Adrenal gland (tissue), 5 donors: ENCODE measurements around the gene RNF44.

ENCODE experiments used
- CTCF ChIP-seq, 6 experiments: fragments of 450-650 bp in 4 of 6; fragments of 200-600 bp in 2 of 6; sonication (generic) in 1 of 6; IDR thresholded peaks; 1 replicate in 5 of 6; 2 replicates in 1 of 6; pipeline versions ENCODE4 v1.5.1 to v1.8.0; 2016 to 2021; ENCODE audit warnings: antibody characterized with exemption in 6 of 6, mild to moderate bottlenecking in 2 of 6, moderate library complexity in 1 of 6
- POLR2A ChIP-seq, 2 donors: fragments of 450-650 bp; IDR thresholded peaks; one replicate each; pipeline ENCODE4 v1.6.1; 2017; ENCODE audit warnings: antibody characterized with exemption in 2 of 2, mild to moderate bottlenecking in 2 of 2, moderate library complexity in 1 of 2
- donor health status: DM: no; HTN: no; CAD: no.

GRCh38 chr5:176540956-176541337 is 3.7 kb upstream of the RNF44 start:
- TF ChIP-seq CTCF (IDR thresholded peaks at IDR 0.05) = no peak
- TF ChIP-seq POLR2A (IDR thresholded peaks at IDR 0.05) = no peak
